ENCODE data around the gene CD164. TPM values are rescaled to one million over a fixed set of nuclear protein-coding genes. Genes with fewer than 3 reads are reported as not detected.

Gene CD164
- total RNA-seq: 141 and 163 TPM in 2 replicates

- DNase-seq (ENCODE audit: extremely low read depth, low read depth, low spot score): no peak
These were observed at the start of gene CD164 for GRCh38 chr6:109381747-109382575. Gene CD164 (minus strand): TSS chr6:109382467. CDS start chr6:109382378, 89 bp downstream.

GRCh38 chr6:109429496-109429895 lies 47.2 kb upstream of the CD164 start:
- DNase-seq (ENCODE audit: extremely low read depth, low read depth, low spot score): no peak

- DNase-seq (ENCODE audit: extremely low read depth, low read depth, low spot score): no peak
These were observed 46.7 kb upstream of the CD164 start for GRCh38 chr6:109428889-109429477.

- DNase-seq (ENCODE audit: extremely low read depth, low read depth, low spot score): no peak
These were observed 42.7 kb upstream of the CD164 start for GRCh38 chr6:109424946-109425345.

- DNase-seq (ENCODE audit: extremely low read depth, low read depth, low spot score): no peak
These were observed 38.9 kb upstream of the CD164 start for GRCh38 chr6:109421184-109421583.

- no peak for DNase-seq (ENCODE audit: extremely low read depth, low read depth, low spot score)
These were observed 38.5 kb upstream of the CD164 start for GRCh38 chr6:109420751-109421150.

- no peak for DNase-seq (ENCODE audit: extremely low read depth, low read depth, low spot score)
These were observed 35.4 kb upstream of the CD164 start for GRCh38 chr6:109417646-109418045.

- no peak for DNase-seq (ENCODE audit: extremely low read depth, low read depth, low spot score)
These were observed 28.8 kb upstream of the CD164 start for GRCh38 chr6:109411034-109411433.

GRCh38 chr6:109406196-109406595 lies 23.9 kb upstream of the CD164 start:
- DNase-seq (ENCODE audit: extremely low read depth, low read depth, low spot score): no peak

- no peak for DNase-seq (ENCODE audit: extremely low read depth, low read depth, low spot score)
These were observed 14.8 kb upstream of the CD164 start for GRCh38 chr6:109397020-109397419.

- no peak for DNase-seq (ENCODE audit: extremely low read depth, low read depth, low spot score)
These were observed 13.9 kb upstream of the CD164 start for GRCh38 chr6:109396046-109396718.

- DNase-seq (ENCODE audit: extremely low read depth, low read depth, low spot score): no peak
These were observed 11.6 kb upstream of the CD164 start for GRCh38 chr6:109393886-109394281.

GRCh38 chr6:109393157-109393885 lies 11.1 kb upstream of the CD164 start:
- DNase-seq (ENCODE audit: extremely low read depth, low read depth, low spot score): no peak

- no peak for DNase-seq (ENCODE audit: extremely low read depth, low read depth, low spot score)
These were observed 7.5 kb upstream of the CD164 start for GRCh38 chr6:109389650-109390274.

GRCh38 chr6:109388265-109388664 lies 6.0 kb upstream of the CD164 start:
- DNase-seq (ENCODE audit: extremely low read depth, low read depth, low spot score): no peak

GRCh38 chr6:109383438-109383940 lies 1.2 kb upstream of the CD164 start:
- no peak for DNase-seq (ENCODE audit: extremely low read depth, low read depth, low spot score)

GRCh38 chr6:109382576-109383437 lies 540 bp upstream of the CD164 start:
- DNase-seq (ENCODE audit: extremely low read depth, low read depth, low spot score): peak; percentile 77

GRCh38 chr6:109381061-109381746 lies 1.1 kb downstream of the CD164 start:
- no peak for DNase-seq (ENCODE audit: extremely low read depth, low read depth, low spot score)

- no peak for DNase-seq (ENCODE audit: extremely low read depth, low read depth, low spot score)
These were observed 2.6 kb downstream of the CD164 start for GRCh38 chr6:109379711-109380110.
